Lower leg skin (tissue), 4 donors: ENCODE measurements around the gene RGL3. TPM values are rescaled to one million over a fixed set of nuclear protein-coding genes. Genes with fewer than 3 reads are reported as not detected.

Source experiments
- DNase-seq, 2 donors: peaks; one replicate each; pipeline ENCODE4 v3.0.0-alpha.2; 2019; ENCODE audit warnings: low spot score in 2 of 2
- H3K4me3 ChIP-seq: fragments of 200-600 bp; sonication (generic); 2 replicates; pipeline ENCODE4 v1.5.1; 2017; ENCODE audit warnings: mild to moderate bottlenecking, low read depth; ENCODE audit not compliant: poor library complexity, severe bottlenecking
- POLR2A ChIP-seq, 2 donors: fragments of 450-650 bp; IDR thresholded peaks; one replicate each; pipeline ENCODE4 v1.6.1; 2016 to 2017; ENCODE audit warnings: antibody characterized with exemption in 2 of 2, mild to moderate bottlenecking in 1 of 2, moderate library complexity in 1 of 2
- WGBS, 2 donors: methylation state at CpG; one replicate each; pipeline ENCODE4 v1.1.5; 2018; 5-methylcytosine and 5-hydroxymethylcytosine counted together
- intact Hi-C: fragments of 100-400 bp; cut with DNase I; formaldehyde crosslinking; loops from one replicate; pipeline ENCODE4 v1.15.0; 2023; ENCODE audit warnings: low total_unique reads
- total RNA-seq, 4 donors: library from RNA; depleted of rRNA; stranded (reverse); fragments of >200 nt; gene quantifications; one replicate each; pipeline ENCODE4 v1.1.0, GENCODE V29; 2016
- TF ChIP-seq, protein P1 (sequence below), 3 donors: fragments of 450-650 bp; IDR thresholded peaks; one replicate each; pipeline ENCODE4 v1.5.1; 2016; ENCODE audit warnings: antibody characterized with exemption in 3 of 3, mild to moderate bottlenecking in 3 of 3, moderate library complexity in 2 of 3

Gene RGL3
- total RNA-seq, 4 donors from 2014 or later = 0.17 to 6.3 (median 1.6) TPM

- intact Hi-C loops = no loop called here
- WGBS, 2 donors = 53 to 56% methylated on average over 10 of the region's 10 CpGs
- no peak overlapping the region for H3K4me3 ChIP-seq
- no peak for TF ChIP-seq POLR2A (IDR thresholded peaks at IDR 0.05)
- no peak for DNase-seq
Measured at GRCh38 chr19:11373166-11373884, 45.8 kb downstream of the RGL3 start.

GRCh38 chr19:11370744-11371143, 48.4 kb downstream of the RGL3 start:
- no peak for TF ChIP-seq POLR2A (IDR thresholded peaks at IDR 0.05)
- TF ChIP-seq, protein P1, sequence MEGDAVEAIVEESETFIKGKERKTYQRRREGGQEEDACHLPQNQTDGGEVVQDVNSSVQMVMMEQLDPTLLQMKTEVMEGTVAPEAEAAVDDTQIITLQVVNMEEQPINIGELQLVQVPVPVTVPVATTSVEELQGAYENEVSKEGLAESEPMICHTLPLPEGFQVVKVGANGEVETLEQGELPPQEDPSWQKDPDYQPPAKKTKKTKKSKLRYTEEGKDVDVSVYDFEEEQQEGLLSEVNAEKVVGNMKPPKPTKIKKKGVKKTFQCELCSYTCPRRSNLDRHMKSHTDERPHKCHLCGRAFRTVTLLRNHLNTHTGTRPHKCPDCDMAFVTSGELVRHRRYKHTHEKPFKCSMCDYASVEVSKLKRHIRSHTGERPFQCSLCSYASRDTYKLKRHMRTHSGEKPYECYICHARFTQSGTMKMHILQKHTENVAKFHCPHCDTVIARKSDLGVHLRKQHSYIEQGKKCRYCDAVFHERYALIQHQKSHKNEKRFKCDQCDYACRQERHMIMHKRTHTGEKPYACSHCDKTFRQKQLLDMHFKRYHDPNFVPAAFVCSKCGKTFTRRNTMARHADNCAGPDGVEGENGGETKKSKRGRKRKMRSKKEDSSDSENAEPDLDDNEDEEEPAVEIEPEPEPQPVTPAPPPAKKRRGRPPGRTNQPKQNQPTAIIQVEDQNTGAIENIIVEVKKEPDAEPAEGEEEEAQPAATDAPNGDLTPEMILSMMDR (IDR thresholded peaks at IDR 0.05) = no peak
- H3K4me3 ChIP-seq = no peak overlapping the region
- 84 to 89% methylated on average over 2 of the region's 2 CpGs for WGBS, 2 donors
- no peak for DNase-seq
- intact Hi-C loops = no loop called here

DNA sequence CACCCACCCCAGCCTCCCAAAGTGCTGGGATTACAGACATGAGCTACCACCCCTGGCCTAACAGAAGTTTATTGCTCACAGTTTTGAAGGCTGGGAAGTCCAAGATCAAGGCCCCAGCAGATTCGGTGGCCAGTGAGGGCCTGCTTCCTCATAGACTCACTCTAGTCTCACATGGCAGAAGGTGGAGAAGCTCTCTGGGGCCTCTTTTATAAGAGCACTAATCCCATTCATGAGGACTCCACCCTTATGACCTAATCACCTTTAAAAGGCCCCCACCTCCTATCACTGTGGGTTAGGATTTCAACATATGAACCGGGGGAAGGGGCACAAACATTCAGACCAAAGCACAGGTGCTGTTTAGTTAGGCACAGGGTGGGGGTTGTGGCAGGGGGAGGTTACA, 51.6 kb downstream of the RGL3 start:
- intact Hi-C loops = no loop called here
- TF ChIP-seq, protein P1 (IDR thresholded peaks at IDR 0.05) = no peak
- TF ChIP-seq POLR2A (IDR thresholded peaks at IDR 0.05) = no peak
- no peak for DNase-seq
- 73 to 79% methylated on average over 2 of the region's 2 CpGs for WGBS, 2 donors
- no peak overlapping the region for H3K4me3 ChIP-seq

DNA sequence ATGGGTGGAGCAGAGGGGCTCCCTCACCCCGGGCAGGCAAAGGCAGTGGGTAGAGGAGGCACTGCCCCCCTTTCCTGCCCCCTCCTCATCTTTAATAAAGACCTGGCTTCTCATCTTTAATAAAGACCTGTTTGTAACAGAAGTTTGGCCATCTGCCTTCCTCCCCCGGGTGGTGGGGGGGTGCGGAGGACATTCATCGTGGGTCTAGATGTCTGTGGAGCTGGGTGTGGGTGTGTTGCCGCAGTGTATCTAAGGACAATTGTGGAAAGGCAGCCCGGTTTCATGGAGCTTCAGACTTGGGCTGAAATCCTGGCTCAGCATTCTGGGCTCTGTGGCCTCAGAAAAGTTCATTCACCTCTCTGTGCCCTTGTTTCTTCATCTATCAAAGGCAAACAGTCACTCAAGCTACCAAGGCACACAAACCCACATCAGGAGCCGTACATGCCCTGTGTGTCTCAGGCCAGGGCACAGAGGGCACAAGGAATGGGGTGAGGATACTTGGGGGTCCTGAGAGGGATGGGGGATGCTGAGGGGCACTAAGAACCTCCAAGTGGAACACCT, 53.5 kb downstream of the RGL3 start:
- H3K4me3 ChIP-seq = no peak overlapping the region
- intact Hi-C loops = no loop called here
- TF ChIP-seq, protein P1 (IDR thresholded peaks at IDR 0.05) = no peak
- TF ChIP-seq POLR2A (IDR thresholded peaks at IDR 0.05) = no peak
- DNase-seq = no peak
- WGBS, 2 donors = 74 to 77% methylated on average over 6 to 7 of the region's 7 CpGs

GRCh38 chr19:11364935-11365334, 54.2 kb downstream of the RGL3 start:
- WGBS, 2 donors = 60 to 78% methylated on average over 5 of the region's 5 CpGs
- intact Hi-C loops = no loop called here
- no peak overlapping the region for H3K4me3 ChIP-seq
- no peak for DNase-seq
- TF ChIP-seq POLR2A (IDR thresholded peaks at IDR 0.05) = no peak
- TF ChIP-seq, protein P1 (IDR thresholded peaks at IDR 0.05) = no peak

GRCh38 chr19:11364296-11364904, 54.7 kb downstream of the RGL3 start:
- no peak for DNase-seq
- WGBS, 2 donors = 92 to 95% methylated on average over 24 to 28 of the region's 28 CpGs
- intact Hi-C loops = no loop called here
- H3K4me3 ChIP-seq = no peak overlapping the region
- TF ChIP-seq, protein P1 (IDR thresholded peaks at IDR 0.05) = no peak
- no peak for TF ChIP-seq POLR2A (IDR thresholded peaks at IDR 0.05)
